KMS-11 (cell line): Measurements from ENCODE around the gene BEGAIN.

Experiments
- H2AFZ ChIP-seq: fragments of 200-600 bp; sonication (generic); 2 replicates; pipeline ENCODE4 v1.6.1; 2016; ENCODE audit warnings: antibody characterized with exemption, mixed run types, low read depth
- H3K27ac ChIP-seq: fragments of 200-600 bp; sonication (generic); 2 replicates; pipeline ENCODE4 v1.6.1; 2016; ENCODE audit warnings: mild to moderate bottlenecking, mixed run types
- H3K27me3 ChIP-seq: fragments of 200-600 bp; sonication (generic); 2 replicates; pipeline ENCODE4 v1.6.1; 2017; ENCODE audit warnings: mild to moderate bottlenecking, low read depth, mixed run types, moderate library complexity; ENCODE audit not compliant: insufficient read depth
- H3K36me3 ChIP-seq: fragments of 200-600 bp; sonication (generic); 2 replicates; pipeline ENCODE4 v1.6.1; 2017; ENCODE audit warnings: mild to moderate bottlenecking, mixed run types; ENCODE audit not compliant: insufficient read depth
- H3K4me1 ChIP-seq: fragments of 200-600 bp; sonication (generic); 2 replicates; pipeline ENCODE4 v1.6.1; 2016; ENCODE audit warnings: mild to moderate bottlenecking, low read depth, mixed run types; ENCODE audit not compliant: poor library complexity, severe bottlenecking
- H3K4me2 ChIP-seq: fragments of 200-600 bp; sonication (generic); 2 replicates; pipeline ENCODE4 v1.7.0; 2016; ENCODE audit warnings: mild to moderate bottlenecking, mixed run types
- H3K4me3 ChIP-seq: fragments of 200-600 bp; sonication (generic); IDR thresholded peaks from 2 replicates; pipeline ENCODE4 v1.6.1; 2017; ENCODE audit warnings: low read depth, low read length, mixed read lengths; ENCODE audit not compliant: insufficient read depth
- H3K79me2 ChIP-seq: fragments of 200-600 bp; sonication (generic); 2 replicates; pipeline ENCODE4 v1.6.1; 2016; ENCODE audit warnings: low read depth, mixed run types; ENCODE audit not compliant: insufficient read depth
- H3K9ac ChIP-seq: fragments of 200-600 bp; sonication (generic); 2 replicates; pipeline ENCODE4 v1.6.1; 2016; ENCODE audit warnings: mild to moderate bottlenecking, mixed run types
- H4K20me1 ChIP-seq: fragments of 200-600 bp; sonication (generic); 2 replicates; pipeline ENCODE4 v1.6.1; 2016; ENCODE audit warnings: mild to moderate bottlenecking, mixed run types; ENCODE audit not compliant: insufficient read depth
- TF ChIP-seq, protein P1 (sequence below): fragments of 200-600 bp; sonication (generic); conservative IDR thresholded peaks from 2 replicates; pipeline ENCODE4 v1.6.1; 2017; ENCODE audit warnings: low read depth, mild to moderate bottlenecking, antibody characterized with exemption, low read length, moderate library complexity, mixed read lengths

BEGAIN gene

DNA sequence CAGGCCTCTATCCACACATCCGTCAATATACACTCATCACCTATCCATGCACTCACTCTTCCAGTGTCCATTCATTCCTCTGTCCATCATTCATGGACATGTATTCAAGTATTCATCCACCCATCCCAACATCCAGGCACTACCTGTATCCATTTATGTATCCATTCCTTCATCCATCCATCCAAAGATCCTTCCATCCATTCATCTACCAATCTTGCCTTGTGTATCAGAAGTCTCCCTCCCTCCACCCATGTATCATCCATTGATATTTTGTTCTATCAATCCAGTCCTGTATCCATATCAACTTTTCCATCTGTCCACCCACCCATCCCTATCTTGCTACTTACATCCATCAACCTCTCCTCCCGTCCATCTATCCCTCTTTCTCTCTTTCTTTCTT is 4.0 kb downstream of the BEGAIN start:
- no peak overlapping the region for H3K4me3 ChIP-seq
- no peak overlapping the region for H3K9ac ChIP-seq
- no peak overlapping the region for H3K27ac ChIP-seq
- TF ChIP-seq, protein P1, sequence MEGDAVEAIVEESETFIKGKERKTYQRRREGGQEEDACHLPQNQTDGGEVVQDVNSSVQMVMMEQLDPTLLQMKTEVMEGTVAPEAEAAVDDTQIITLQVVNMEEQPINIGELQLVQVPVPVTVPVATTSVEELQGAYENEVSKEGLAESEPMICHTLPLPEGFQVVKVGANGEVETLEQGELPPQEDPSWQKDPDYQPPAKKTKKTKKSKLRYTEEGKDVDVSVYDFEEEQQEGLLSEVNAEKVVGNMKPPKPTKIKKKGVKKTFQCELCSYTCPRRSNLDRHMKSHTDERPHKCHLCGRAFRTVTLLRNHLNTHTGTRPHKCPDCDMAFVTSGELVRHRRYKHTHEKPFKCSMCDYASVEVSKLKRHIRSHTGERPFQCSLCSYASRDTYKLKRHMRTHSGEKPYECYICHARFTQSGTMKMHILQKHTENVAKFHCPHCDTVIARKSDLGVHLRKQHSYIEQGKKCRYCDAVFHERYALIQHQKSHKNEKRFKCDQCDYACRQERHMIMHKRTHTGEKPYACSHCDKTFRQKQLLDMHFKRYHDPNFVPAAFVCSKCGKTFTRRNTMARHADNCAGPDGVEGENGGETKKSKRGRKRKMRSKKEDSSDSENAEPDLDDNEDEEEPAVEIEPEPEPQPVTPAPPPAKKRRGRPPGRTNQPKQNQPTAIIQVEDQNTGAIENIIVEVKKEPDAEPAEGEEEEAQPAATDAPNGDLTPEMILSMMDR = no peak
- no peak overlapping the region for H3K4me2 ChIP-seq
- no peaks in the 10 kb centered on the region for H3K4me1 ChIP-seq
- H2AFZ ChIP-seq = no peak overlapping the region
- no peaks in the 10 kb centered on the region for H4K20me1 ChIP-seq
- peaks cover 10% of the 10 kb centered on the region; the same call in 1 of the 2 replicates for H3K27me3 ChIP-seq
- no peaks in the 10 kb centered on the region for H3K79me2 ChIP-seq
- H3K36me3 ChIP-seq = no peaks in the 10 kb centered on the region

DNA sequence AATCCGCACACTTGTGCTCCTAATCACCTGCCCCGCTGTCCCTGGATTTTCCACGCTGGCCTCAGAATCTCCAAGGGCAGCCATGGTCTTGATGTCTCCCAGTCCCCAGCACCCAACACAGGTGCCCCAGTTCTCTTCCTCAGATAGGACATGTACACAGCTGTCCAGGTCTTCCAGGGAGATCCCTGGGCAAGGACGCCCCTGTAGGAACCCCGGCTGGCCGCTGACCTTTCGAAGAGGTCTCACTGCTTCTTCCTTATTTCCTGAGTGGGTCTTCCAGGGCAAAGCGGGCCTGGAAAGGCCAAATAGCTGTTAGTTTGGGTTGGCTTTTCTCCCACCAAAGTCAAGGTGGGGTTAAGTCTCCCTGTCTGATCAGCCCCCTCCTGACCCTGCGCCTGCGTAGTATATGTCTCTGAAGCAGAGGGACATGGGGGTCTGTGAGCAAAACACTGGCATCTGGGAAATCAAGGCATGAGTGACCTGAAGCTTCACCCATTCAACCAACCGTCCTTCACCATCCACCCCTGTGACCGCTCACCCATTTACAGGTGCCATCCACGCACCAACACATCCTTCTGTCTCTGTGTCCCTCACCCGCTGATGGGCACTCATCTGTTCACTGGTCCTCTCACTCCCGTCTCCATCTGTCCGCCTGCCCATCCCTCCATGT is 4.6 kb downstream of the BEGAIN start:
- H3K36me3 ChIP-seq = no peaks in the 10 kb centered on the region
- H4K20me1 ChIP-seq = no peaks in the 10 kb centered on the region
- TF ChIP-seq, protein P1 = no peak
- no peaks in the 10 kb centered on the region for H3K4me1 ChIP-seq
- no peak overlapping the region for H3K9ac ChIP-seq
- H2AFZ ChIP-seq = no peak overlapping the region
- H3K27ac ChIP-seq = no peak overlapping the region
- no peak overlapping the region for H3K4me2 ChIP-seq
- peaks cover 5% of the 10 kb centered on the region; the same call in 1 of the 2 replicates for H3K27me3 ChIP-seq
- H3K79me2 ChIP-seq = no peaks in the 10 kb centered on the region
- no peak overlapping the region for H3K4me3 ChIP-seq

DNA sequence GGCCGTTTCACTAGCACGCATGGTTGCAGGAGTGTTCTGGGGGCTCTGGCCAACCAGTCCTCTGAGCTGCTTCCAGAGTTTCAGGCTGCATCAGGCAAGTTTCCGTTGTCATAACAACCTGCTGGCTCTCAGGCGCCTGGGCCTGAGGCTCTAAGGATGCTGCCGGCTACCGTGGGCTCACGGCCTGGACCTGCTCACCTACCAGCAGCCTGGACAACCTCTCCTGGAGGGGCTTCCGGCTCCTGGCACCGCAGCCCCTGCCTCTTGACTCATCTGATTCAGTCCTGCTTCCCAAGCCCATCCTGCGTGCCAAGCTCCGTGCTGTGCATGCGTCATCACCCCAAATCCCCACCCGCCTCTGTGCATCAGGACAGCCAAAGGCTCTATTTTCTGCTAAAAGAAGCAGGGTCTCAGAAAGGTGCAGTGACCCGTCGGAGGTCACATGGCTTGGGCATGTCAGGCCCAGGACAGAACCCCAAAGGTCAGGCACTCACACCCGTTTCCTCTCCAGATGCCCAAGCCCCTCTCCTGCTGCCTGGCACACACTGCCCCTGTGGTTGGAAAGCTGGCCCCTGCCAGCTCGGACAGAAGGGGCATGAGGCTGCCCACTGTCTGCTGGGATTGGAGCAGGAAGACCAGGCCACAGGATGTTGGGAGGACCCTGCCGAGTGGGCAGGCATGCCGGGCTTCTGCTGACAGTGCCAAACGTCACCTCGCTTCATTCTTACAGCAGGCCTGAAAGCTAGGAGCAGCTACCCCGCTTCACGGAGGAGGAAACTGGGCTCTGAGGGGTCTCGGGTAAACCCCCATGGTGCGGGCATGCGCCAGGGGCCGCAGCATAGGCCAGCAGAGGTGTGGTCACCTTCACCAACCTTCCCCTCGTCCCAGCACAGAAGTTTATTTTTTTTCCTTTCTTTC is 5.7 kb downstream of the BEGAIN start:
- Histone ChIP-seq H3K4me3 (no peak overlapping the region), H3K36me3 (no peaks in the 10 kb centered on the region), H3K4me1 (no peaks in the 10 kb centered on the region), H3K27me3 (peaks cover 5% of the 10 kb centered on the region; the same call in 1 of the 2 replicates), H3K79me2 (no peaks in the 10 kb centered on the region), H2AFZ (no peak overlapping the region), H3K27ac (no peak overlapping the region), H4K20me1 (no peaks in the 10 kb centered on the region), H3K4me2 (no peak overlapping the region), H3K9ac (no peak overlapping the region)
- TF ChIP-seq, protein P1 = no peak

DNA sequence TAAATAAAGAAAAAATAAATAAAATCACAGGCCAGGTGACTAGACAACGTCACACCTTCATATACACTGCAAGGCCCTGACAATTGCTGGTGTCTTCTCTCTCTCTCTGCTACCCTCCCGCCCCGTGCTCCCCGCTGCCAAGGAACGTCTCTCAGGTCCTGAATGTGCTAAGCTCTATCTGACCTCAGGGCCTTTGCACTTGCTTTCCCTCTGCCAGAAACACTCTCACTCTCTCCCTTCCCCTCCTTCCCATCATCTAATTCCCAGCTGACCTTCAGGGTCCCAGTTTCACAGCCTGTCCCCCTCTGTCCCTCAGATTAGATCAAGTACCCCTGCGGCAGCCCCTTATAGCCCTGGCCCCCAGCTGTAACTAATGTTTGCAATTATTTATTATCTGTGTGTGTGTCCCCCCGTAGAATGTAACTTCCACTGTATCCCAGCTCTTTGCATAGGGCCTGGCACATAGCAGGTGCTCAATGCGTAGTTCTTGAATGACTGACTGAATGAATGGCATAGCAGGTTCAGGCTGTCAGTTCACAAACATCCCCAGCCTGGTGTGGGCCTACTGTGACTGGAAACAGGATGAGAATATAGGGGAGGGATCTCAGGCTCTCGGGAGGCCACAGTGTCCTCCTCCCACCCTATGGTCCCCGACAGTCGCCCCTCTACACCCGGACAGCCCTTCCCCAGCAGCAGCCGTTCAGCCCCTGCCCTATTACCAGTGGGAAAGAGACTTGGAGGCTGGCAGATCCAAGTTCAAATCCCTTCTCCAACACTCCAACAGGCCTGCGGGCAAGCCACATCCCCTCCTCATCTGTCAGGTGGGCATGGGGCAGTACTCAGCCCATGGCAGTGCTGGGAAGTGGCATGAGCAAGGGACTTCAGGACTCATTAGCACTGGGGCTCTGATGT is 6.6 kb downstream of the BEGAIN start:
- no peak overlapping the region for H3K27ac ChIP-seq
- peaks cover 5% of the 10 kb centered on the region; the same call in 1 of the 2 replicates for H3K27me3 ChIP-seq
- no peaks in the 10 kb centered on the region for H3K4me1 ChIP-seq
- no peaks in the 10 kb centered on the region for H3K36me3 ChIP-seq
- no peak overlapping the region for H3K4me2 ChIP-seq
- no peaks in the 10 kb centered on the region for H3K79me2 ChIP-seq
- no peak overlapping the region for H3K9ac ChIP-seq
- H3K4me3 ChIP-seq = no peak overlapping the region
- no peaks in the 10 kb centered on the region for H4K20me1 ChIP-seq
- TF ChIP-seq, protein P1 = no peak
- no peak overlapping the region for H2AFZ ChIP-seq
